ENCODE results near the gene MCFD2.

DNA sequence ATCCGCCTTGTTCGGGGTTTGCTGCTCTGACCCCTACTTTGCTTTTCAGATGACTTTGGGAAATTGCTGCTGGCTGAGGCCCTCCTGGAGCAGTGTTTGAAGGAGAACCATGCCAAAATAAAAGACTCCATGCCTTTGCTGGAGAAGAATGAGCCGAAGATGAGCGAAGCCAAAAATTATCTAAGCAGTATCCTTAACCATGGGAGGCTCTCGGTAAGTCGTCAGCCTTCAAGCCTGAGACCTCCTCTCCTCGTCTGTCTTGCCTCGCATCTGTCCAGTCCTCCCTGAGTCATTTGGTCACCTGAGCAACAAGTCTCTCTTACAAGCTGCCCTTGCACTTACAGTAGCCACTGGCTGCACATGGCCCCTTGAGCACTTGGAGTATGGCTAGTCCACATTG is 34.7 kb upstream of the MCFD2 start:
- no peak for TF ChIP-seq TCF12 (IDR thresholded peaks at IDR 0.05; ENCODE audit: low read depth)
- no peak for TF ChIP-seq CEBPB (IDR thresholded peaks at IDR 0.05)
- TF ChIP-seq EGR1 (IDR thresholded peaks at IDR 0.05): no peak
- TF ChIP-seq, protein P1, sequence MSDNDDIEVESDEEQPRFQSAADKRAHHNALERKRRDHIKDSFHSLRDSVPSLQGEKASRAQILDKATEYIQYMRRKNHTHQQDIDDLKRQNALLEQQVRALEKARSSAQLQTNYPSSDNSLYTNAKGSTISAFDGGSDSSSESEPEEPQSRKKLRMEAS (IDR thresholded peaks at IDR 0.05): no peak
- no peak for TF ChIP-seq TAF1 (IDR thresholded peaks at IDR 0.05; ENCODE audit: low read depth)
- TF ChIP-seq YY1 (IDR thresholded peaks at IDR 0.05; ENCODE audit: low read depth): no peak
- no peak for TF ChIP-seq NFIC (IDR thresholded peaks at IDR 0.05)
- TF ChIP-seq, protein P2, sequence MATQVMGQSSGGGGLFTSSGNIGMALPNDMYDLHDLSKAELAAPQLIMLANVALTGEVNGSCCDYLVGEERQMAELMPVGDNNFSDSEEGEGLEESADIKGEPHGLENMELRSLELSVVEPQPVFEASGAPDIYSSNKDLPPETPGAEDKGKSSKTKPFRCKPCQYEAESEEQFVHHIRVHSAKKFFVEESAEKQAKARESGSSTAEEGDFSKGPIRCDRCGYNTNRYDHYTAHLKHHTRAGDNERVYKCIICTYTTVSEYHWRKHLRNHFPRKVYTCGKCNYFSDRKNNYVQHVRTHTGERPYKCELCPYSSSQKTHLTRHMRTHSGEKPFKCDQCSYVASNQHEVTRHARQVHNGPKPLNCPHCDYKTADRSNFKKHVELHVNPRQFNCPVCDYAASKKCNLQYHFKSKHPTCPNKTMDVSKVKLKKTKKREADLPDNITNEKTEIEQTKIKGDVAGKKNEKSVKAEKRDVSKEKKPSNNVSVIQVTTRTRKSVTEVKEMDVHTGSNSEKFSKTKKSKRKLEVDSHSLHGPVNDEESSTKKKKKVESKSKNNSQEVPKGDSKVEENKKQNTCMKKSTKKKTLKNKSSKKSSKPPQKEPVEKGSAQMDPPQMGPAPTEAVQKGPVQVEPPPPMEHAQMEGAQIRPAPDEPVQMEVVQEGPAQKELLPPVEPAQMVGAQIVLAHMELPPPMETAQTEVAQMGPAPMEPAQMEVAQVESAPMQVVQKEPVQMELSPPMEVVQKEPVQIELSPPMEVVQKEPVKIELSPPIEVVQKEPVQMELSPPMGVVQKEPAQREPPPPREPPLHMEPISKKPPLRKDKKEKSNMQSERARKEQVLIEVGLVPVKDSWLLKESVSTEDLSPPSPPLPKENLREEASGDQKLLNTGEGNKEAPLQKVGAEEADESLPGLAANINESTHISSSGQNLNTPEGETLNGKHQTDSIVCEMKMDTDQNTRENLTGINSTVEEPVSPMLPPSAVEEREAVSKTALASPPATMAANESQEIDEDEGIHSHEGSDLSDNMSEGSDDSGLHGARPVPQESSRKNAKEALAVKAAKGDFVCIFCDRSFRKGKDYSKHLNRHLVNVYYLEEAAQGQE (IDR thresholded peaks at IDR 0.05; ENCODE audit: low read depth): no peak
- TF ChIP-seq CREB1 (IDR thresholded peaks at IDR 0.05; ENCODE audit: low read depth): no peak
- TF ChIP-seq ZBTB7A (IDR thresholded peaks at IDR 0.05; ENCODE audit: low read depth): no peak
- no peak for TF ChIP-seq TEAD4 (IDR thresholded peaks at IDR 0.05)
- TF ChIP-seq RAD21 (IDR thresholded peaks at IDR 0.05; ENCODE audit: low read depth): no peak
- no peak for TF ChIP-seq FOXM1 (IDR thresholded peaks at IDR 0.05; ENCODE audit: borderline replicate concordance, low read depth)

Measured in Ishikawa (cell line).